PC-9 (cell line): ENCODE results near the gene DAPK2.

ENCODE experiments used
- CTCF ChIP-seq: fragments of 200-600 bp; sonication (generic); conservative IDR thresholded peaks from 2 replicates; pipeline ENCODE4 v1.6.1; 2017; ENCODE audit warnings: mixed run types, antibody characterized with exemption, mild to moderate bottlenecking, moderate library complexity
- EZH2 ChIP-seq: fragments of 200-600 bp; sonication (generic); IDR thresholded peaks from 2 replicates; pipeline ENCODE4 v1.8.0; 2017; ENCODE audit warnings: antibody characterized with exemption, low read depth

DNA sequence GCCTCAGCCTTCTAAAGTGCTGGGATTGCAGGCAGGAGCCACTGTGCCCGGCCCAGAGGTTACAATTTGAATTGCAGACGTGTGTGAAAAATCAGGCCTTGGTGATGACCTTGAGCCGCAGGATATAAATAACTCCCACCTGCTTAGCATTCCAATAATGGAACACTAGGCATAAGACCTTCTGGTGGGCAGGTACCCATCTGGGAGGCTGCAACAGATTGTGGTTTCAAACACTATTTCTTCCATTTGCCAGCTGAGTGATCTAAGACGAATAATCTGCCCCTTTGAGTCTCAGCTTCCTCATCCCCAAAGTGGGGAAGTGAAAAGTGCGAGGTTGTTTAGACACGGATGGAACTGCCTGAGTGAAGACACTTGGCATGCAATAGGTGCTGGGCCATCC is 164.9 kb downstream of the DAPK2 start:
- TF ChIP-seq CTCF (no peak), EZH2 (no peak)
